GM18868 (cell line): ENCODE results near the gene VIL1.

Experiments
- ATAC-seq: cut with Tn5 transposase; IDR thresholded peaks from one replicate; pipeline ENCODE4 v1.9.1; 2021; ENCODE audit warnings: mild to moderate bottlenecking, moderate library complexity; ENCODE audit not compliant: unreplicated experiment

Gene VIL1

GRCh38 chr2:218435003-218435982 lies 16.4 kb downstream of the VIL1 start:
- ATAC-seq, result no peak

- no peak for ATAC-seq
Measured at GRCh38 chr2:218436992-218437391, 18.1 kb downstream of the VIL1 start.

GRCh38 chr2:218437969-218438368 lies 19.0 kb downstream of the VIL1 start:
- no peak for ATAC-seq

- ATAC-seq, result no peak
Measured at GRCh38 chr2:218438596-218438995, 19.7 kb downstream of the VIL1 start.

GRCh38 chr2:218444692-218445357 lies 25.9 kb downstream of the VIL1 start:
- no peak for ATAC-seq

GRCh38 chr2:218445602-218446001 lies 26.7 kb downstream of the VIL1 start:
- ATAC-seq, result no peak

GRCh38 chr2:218446547-218446946 lies 27.6 kb downstream of the VIL1 start:
- ATAC-seq, result no peak

GRCh38 chr2:218447072-218447471 lies 28.1 kb downstream of the VIL1 start:
- no peak for ATAC-seq

- no peak for ATAC-seq
Measured at GRCh38 chr2:218448934-218449333, 30.0 kb downstream of the VIL1 start.

- ATAC-seq, result no peak
Measured at GRCh38 chr2:218452079-218452478, 33.2 kb downstream of the VIL1 start.

GRCh38 chr2:218456849-218457248 lies 37.9 kb downstream of the VIL1 start:
- ATAC-seq, result no peak

- ATAC-seq, result no peak
Measured at GRCh38 chr2:218458598-218458997, 39.7 kb downstream of the VIL1 start.

GRCh38 chr2:218465987-218466633 lies 47.2 kb downstream of the VIL1 start:
- ATAC-seq, result no peak

GRCh38 chr2:218470448-218470847 lies 51.5 kb downstream of the VIL1 start:
- ATAC-seq, result no peak

GRCh38 chr2:218471036-218471435 lies 52.1 kb downstream of the VIL1 start:
- no peak for ATAC-seq

- ATAC-seq, result no peak
Measured at GRCh38 chr2:218471982-218472381, 53.1 kb downstream of the VIL1 start.

GRCh38 chr2:218472988-218473387 lies 54.1 kb downstream of the VIL1 start:
- no peak for ATAC-seq

- ATAC-seq, result no peak
Measured at GRCh38 chr2:218474527-218474926, 55.6 kb downstream of the VIL1 start.

- no peak for ATAC-seq
Measured at GRCh38 chr2:218476676-218477075, 57.8 kb downstream of the VIL1 start.

GRCh38 chr2:218477247-218477646 lies 58.3 kb downstream of the VIL1 start:
- no peak for ATAC-seq

- ATAC-seq, result no peak
Measured at GRCh38 chr2:218478544-218478943, 59.6 kb downstream of the VIL1 start.

GRCh38 chr2:218479595-218479994 lies 60.7 kb downstream of the VIL1 start:
- ATAC-seq, result no peak
